GM21360 (cell line): ENCODE data around the gene KCTD8.
"Not testable (repeated sequence)": the region's sequence is repeated elsewhere in the genome, so short reads cannot be mapped to it uniquely, and the experiment has no call there.

Experiments used
- ATAC-seq: cut with Tn5 transposase; IDR thresholded peaks from one replicate; pipeline ENCODE4 v1.9.1; 2021; ENCODE audit warnings: mild to moderate bottlenecking, moderate library complexity; ENCODE audit not compliant: unreplicated experiment

KCTD8 gene

GRCh38 chr4:44342800-44343199 is 105.8 kb downstream of the KCTD8 start:
- no peak for ATAC-seq

DNA sequence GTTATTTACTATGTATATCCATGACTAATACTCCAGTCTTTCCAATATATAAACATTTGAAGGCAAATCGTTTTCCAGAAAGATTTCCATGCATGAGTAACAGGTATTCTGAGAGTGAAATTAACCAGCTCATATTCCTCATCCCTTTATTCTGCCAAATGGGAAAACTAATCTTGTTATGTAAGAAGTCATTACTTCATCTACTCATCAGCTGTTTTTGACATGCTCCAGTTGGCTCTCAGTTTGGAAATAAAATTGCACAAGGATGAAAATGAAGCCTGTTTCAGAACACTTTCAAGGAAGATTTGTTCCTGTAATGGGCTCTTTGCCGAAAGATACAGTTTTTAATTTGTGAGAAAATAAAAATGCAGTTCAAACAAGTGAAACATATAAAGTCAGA is 121.9 kb downstream of the KCTD8 start:
- no peak for ATAC-seq

- no peak for ATAC-seq
Observed at GRCh38 chr4:44320833-44321232, 127.8 kb downstream of the KCTD8 start.

GRCh38 chr4:44319129-44319528 is 129.5 kb downstream of the KCTD8 start:
- ATAC-seq, result no peak

- no peak for ATAC-seq
Observed at GRCh38 chr4:44313702-44314101, 134.9 kb downstream of the KCTD8 start.

- ATAC-seq, result no peak
Observed at GRCh38 chr4:44287505-44287904, 161.1 kb downstream of the KCTD8 start.

DNA sequence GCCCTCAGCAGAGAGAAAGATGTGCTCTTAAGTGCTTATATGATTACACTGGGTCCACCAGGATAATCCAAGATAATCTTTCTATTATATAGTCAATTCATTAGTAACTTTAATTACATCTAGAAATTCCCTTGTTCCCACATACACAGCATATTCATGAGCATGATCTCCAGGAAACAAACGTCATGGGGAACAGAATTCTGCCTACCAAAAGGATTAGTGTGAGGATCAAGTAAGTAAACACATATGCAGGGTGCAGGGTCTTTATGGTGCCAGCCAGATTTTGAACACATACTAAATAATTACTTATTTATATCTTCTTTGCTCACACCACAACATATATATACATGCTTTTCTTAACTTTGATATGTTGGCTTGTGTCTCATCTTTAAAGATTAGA is 169.1 kb downstream of the KCTD8 start:
- ATAC-seq, result no peak

DNA sequence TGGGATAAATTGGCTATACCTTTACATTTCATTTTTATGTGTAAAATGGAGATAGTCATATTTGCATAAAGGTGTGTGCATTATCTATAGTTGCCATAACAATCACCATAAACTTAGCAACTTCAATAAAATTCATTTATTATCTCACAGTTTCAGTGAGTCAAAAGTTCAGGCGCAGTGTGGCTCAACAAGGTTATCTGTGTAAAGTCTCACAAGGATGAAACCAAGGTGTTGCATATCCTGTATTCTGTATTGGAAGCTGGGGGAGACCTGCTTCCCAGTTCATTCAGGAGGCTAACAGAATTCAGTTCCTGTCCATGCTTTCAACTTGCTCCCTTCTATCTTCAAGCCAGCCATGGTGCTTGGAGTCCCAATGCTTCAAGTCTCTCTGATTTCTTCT is 169.5 kb downstream of the KCTD8 start:
- no peak for ATAC-seq

GRCh38 chr4:44257461-44257860 is 191.1 kb downstream of the KCTD8 start:
- no peak for ATAC-seq

DNA sequence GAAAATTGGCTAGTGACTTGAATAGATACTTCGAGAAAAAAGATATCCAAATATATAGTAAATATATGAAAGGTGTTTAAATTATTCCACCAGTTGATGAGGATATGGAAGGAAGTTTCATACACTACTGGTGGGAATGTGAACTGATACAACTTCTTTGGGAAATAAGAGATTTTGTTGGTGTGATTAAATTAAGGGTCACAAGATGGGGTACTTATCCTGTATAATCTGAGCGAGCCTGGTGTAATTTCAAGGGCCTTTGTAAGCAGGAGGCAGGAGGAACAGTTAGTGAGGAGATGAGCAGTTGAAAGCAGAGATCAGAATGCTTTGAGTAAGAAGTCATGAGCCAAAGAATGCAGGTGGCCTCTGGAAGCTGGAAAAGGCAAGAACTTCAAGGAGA is 192.2 kb downstream of the KCTD8 start:
- ATAC-seq, result no peak

- ATAC-seq, result no peak
Observed at GRCh38 chr4:44237643-44238042, 211.0 kb downstream of the KCTD8 start.

GRCh38 chr4:44235897-44236296 is 212.7 kb downstream of the KCTD8 start:
- no peak for ATAC-seq

DNA sequence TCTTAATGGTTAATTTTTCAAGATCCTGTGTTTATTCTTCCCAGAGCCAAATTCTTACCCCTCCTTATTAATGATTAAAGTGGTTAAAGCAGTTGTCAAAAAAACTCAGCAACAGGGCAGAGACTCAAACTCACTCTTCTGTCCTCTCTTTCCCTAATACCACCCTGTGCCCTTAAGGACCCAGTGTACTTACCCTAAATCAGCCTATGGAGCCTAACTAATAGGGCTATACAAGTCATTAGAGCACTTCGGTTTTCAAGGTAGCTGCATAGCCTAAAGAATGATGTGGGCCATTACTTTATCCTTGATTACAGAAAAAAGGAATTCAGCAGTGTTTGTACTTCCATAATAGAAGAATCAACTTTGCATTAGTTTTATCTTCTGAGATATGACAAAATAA is 216.3 kb downstream of the KCTD8 start:
- ATAC-seq, result no peak

DNA sequence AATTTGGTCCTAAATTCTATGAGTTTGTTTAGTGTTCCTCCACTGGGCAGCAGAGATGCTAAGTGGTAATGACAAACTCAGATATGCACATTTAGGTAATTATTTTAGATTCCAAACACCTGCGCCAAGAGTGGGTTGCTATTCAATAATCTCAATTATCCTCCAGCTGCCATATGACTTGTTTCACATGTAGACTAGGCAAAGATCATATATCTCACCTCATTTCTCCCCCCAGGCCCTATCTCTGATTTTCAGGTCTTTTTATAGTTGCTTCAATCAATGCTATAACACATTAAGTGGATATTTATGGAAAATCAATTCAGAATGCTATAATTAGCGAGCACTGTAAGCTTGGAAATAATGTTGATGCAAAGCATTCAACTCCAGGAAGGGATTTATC is 217.6 kb downstream of the KCTD8 start:
- ATAC-seq, result no peak

DNA sequence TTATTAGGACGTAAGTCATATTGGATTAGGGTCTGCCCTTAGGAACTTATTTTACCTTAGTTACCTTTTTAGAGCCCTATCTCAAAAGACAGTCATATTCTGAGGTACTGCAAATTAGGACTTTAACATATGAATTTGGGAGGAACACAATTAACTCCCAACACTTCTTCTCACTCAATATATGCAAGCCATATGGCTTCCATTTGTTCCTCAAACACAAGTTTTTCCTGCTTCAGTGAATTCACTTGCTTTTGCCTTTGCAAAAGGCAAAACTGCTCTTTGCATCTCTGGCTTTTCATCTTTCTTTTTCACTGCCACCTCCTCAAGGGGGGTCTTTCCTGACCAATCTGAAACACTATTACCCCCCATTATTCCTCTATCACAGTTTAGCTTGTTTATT is 220.3 kb downstream of the KCTD8 start:
- no peak for ATAC-seq

GRCh38 chr4:44221407-44221806 is 227.2 kb downstream of the KCTD8 start:
- no peak for ATAC-seq

DNA sequence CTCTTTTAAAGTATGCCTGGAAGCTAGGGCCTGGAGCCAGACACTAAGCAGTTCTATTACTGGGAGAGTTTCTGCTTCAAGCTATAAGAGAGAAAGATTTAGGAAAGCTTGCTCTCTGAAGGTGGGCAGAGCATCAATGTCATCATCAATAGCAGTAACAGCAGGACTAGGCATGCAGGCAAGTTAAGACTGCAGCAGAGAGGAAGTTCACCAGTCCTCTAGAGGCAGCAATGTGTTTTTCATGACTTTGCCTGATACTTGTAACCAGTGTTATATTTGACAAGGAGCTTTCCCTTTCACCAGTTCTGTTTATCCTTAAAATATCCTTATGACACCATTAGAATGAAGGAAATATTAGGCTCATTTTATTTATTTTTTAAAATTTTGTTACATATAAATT is 237.9 kb downstream of the KCTD8 start:
- no peak for ATAC-seq

DNA sequence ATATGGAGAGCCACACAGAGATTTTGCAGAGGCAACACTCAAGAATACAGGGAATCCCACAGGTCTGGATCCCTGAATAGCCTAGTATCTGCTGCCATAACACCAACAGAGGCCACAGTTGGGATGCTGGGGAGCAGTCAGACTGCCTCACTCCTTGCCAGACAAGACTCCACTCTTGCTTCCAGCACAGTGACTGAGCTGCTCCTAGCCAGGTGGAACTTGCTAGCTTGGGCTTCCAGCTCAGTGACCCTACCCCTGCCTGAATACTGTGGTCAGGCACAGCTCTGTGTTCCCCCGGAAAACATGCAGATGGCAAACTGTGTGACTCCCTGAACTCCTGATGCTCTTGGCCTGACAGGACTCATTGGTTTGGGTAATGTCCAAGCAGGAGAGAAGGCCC is 251.8 kb downstream of the KCTD8 start:
- no peak for ATAC-seq

- ATAC-seq, result no peak
Observed at GRCh38 chr4:44194365-44194764, 254.2 kb downstream of the KCTD8 start.

DNA sequence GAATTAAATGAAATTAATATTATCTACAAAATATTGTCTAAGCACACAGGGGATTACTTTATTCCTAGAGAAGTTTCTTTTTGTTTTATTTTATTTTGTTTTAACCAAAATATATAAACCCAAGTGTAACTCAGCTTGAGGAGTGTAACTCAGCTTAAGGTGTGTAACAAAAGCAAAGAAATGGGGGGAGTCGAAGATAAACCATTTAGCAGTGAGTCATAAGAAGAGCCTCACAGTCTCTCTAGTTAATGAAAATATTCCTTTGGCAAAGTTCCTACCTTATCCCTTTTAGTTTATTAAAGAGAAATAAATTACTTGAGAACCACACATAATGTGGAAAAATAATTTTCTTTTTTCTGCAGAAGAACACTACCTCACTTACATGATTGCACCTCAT is 261.8 kb downstream of the KCTD8 start:
- no peak for ATAC-seq

- no peak for ATAC-seq
Observed at GRCh38 chr4:44186096-44186849, 262.3 kb downstream of the KCTD8 start.

DNA sequence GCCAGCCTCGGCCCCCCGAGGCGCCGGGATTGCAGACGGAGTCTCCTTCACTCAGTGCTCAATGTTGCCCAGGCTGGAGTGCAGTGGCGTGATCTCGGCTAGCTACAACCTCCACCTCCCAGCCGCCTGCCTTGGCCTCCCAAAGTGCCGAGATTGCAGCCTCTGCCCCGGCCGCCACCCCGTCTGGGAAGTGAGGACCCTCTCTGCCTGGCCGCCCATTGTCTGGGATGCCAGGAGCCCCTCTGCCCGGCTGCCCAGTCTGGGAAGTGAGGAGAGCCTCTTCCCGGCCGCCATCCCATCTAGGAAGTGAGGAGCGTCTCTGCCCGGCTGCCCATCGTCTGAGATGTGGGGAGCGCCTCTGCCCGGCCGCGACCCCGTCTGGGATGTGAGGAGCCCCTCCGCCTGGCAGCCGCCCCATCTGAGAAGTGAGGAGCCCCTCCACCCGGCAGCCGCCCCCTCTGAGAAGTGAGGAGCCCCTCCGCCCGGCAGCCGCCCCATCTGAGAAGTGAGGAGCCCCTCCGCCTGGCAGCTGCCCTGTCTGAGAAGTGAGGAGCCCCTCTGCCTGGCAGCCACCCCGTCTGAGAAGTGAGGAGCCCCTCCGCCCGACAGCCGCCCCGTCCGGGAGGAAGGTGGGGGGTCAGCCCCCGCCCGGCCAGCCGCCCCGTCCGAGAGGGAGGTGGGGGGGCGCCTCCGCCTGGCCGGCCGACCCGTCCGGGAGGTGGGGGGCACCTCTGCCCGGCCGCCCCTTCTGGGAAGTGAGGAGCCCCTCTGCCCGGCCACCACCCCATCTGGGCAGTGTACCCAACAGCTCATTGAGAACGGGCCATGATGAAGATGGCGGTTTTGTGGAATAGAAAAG is 266.9 kb downstream of the KCTD8 start:
- ATAC-seq, result not testable (repeated sequence)
